ENCODE measurements around the gene SULT1C2.
"Not testable (repeated sequence)": the region's sequence is repeated elsewhere in the genome, so short reads cannot be mapped to it uniquely, and the experiment has no call there.

Gene SULT1C2

DNA sequence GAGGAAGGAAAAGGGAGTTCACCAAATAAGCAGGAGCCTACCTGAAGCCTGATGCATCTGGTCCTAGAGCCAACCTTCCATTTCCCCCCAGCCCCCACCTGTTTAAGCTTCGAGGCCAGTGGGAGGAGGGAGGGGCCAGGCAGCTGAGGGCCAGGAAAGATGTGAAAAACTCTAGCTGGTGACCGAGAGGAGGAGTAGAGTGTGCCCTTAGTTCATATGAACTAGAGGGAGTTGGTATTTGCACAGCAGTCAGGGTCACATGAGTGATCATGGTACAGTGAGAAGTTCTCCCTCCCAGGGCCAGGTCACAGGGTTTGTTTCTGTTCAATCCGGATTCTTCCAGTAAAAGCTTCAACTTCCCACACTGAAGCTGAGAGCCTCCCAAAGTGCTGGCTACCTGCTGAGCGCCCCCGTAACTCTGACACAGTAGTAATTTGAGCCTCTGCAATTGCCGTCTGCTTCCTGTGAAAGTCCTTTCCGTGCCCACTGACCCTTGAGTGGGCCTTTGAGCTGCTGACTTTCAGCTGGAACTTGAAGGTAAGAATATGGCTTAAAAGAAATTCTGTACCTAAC is at the start of gene SULT1C2:
Gene SULT1C2, plus strand, starts transcription at position 362 of the 573 bp plus-strand sequence. CDS start 4,773 bp downstream, outside the sequence.
- DNase-seq = no peak

DNA sequence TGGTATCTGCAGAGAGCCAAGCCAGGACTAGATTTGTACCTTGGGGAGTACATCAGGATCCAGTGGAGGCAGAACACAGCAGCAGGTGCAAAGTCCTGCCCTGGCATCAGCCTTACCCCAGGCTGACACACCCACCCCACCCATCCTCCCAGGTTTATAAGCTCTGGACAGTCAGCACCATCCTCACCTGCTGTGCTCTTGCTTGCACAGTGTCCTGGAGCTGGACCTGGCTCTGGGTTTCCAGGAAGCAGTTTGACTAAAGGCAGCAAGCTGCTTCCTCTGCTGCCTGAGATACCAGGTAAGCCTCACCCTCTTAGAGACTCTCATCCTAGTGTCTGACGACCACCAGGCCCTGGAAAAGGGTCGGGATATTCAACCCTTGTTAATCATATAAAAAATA is 48.9 kb upstream of the SULT1C2 start, which contains the start of gene SULT1C3:
Gene SULT1C3, plus strand, starts transcription at position 183 of the 400 bp plus-strand sequence. CDS start 7,227 bp downstream, outside the sequence.
- no peak for DNase-seq

DNA sequence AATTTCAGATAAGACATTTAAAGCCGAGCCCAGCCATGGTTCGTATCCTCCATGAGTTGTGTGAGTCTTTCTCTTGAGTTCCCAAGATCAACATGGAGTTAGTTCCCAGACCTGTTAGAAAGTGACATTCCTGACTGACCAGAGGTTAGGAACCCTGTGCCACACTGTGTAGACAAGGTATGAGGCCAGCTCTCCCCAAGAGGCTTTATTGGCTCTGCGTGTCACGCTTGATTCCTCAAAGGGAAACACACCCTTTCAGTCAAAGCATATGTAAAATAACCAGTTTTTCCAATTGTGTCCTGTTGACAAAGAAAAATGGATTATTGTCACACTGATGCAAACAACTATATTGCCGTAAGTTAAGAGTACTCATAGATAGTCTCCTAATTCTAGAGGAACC is 47.7 kb upstream of the SULT1C2 start:
- DNase-seq = peak; percentile 43

DNA sequence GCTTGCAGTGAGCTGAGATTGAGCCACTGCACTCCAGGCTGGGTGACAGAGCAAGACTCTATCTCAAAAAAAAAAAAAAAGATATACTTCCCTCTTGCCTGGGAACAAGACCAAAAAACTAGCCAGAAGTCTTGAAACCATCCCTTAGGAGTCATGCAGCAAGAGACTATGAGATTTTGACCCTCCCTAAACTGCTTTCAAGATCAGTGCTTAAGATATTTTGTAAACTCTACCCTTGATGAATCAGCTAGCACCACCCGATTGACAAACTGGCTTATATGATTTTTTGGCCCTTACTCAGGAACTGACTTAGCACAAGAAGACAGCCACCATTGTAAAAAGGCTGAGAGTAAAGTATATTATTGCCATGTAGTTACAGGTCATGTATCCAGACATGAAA is 45.1 kb upstream of the SULT1C2 start:
- no peak for DNase-seq

DNA sequence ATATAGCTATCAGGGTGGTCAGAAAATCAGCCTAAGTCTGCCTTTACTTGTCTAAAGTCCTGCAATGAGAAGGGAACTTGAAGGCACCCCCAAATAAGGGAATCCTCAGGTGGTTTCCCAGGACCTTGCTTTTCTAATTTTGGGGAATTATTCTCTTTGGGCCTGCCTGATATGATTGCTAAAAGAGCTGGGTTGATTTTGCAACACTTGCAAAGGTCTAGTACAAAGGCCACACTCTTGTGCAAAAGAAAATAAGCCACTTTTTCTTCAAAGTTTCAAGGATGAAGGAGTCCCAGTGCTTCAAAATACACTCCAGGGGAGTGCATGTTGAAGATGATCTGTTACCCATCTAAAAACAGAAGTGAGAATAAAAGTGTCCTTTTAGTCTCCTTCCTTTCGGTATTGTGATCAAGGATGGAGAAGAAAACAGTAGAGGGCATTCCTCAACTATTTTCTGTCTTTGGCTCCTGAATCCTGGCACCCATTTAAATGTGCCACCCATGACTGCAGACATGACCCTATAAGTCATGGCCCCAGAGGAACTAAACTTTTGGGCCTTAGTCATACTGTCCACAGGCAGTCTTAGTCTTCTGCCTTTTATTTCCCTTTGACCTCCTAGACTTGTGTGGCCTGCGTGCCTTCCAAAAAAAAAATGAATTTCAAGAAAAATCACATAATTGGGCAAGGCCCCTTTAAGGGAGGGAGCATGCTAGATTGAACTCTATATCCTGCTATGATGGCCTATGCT is 43.9 kb upstream of the SULT1C2 start:
- no peak for DNase-seq

DNA sequence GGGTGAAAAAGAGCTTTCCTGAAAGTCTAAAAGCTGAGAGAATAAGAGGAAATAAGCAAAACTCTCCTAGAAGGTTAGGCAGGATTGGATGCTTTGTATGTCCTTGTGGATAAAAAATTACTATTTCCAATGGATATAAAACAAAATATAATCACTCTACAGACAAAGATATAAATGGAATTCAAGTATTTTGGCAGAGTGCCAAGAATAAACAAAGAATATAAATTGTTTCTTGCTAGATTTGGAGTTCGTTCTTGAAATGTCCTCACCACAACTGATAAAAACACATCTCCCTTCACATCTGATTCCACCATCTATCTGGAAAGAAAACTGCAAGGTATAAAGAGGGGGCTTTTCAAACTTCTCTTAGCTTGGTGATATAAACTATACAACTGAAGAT is 35.6 kb upstream of the SULT1C2 start:
- no peak for DNase-seq

DNA sequence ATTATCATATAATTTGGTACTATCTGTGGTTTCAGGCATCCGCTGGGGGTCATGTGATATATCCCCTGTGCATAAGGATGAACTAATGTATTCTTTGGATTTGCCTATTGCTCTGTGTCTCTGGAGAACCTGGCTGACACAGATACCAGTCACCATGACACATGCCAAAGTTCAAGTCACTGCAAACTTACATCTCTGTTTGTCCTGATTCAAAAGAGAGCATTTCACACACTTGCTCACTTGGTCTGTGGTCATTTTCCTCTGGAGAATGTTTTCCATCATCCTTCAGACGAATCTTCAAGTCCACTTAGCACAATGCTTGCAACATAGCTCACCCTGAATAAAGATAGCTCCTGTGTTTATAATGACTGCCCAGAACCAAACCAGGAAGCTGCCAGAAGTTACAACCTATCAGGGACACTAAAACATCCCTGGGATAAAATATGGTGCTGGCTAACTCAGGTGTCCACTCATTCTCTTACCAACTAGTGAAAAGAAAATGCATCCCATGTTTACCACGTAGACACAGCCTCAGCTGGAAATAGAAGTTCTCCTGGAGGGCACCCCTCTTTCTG is 30.9 kb upstream of the SULT1C2 start:
- peak; percentile 30 for DNase-seq

DNA sequence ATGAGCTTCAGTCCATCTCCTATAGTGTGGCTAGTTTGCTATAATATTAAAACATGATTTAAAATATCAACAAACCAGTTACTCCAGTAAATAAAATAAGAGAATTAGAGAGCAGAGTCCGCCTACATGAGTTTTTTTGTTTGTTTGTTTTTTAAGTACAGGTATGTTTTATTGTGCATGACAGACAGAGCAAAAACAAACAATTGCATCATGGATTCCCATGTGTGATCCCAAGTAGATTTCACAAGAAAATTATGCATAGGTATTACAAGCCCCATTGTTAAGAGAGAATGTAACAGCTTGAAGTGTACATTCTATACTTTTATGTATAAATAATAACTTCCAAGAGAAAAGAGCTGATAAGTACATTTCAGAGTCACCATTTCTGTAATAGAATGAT is 27.9 kb upstream of the SULT1C2 start:
- no peak for DNase-seq

DNA sequence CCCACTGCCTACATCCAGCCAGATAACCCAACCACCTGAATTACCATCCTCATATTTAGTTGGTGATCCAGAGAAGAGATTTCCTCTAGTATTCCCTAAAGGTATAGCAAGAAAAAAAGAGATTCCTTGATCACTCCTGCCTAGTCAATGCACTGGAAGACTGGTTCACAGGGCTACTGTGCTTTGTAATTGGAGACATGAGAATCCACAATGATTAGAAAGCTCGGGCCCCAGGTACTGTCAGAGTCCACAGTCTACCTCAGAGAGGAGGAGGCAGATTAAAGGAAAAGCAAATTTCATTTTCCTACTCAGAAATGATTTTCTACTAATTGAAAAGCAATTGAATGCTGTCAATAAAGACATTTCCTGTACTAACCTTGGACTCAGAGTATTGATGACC is 26.7 kb upstream of the SULT1C2 start:
- no peak for DNase-seq

DNA sequence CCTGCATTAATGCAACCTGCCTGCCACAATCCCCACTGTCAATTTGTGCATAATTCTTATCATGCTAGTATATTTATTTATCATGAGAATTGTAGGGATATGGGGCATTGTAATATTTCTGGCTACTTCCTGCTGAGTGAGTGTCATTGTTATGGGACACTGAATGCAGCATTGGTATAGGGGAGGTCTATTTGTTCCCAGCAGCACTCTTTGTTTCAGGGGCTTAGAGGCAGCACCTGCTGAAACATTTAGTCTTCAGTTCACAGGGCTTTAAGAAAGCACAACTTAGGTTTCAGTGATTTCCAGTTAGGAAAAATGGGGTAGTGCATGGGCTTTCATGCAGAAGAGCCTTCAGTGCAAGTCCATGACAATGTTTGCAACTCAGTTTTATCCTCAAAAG is 25.3 kb upstream of the SULT1C2 start:
- DNase-seq = no peak

DNA sequence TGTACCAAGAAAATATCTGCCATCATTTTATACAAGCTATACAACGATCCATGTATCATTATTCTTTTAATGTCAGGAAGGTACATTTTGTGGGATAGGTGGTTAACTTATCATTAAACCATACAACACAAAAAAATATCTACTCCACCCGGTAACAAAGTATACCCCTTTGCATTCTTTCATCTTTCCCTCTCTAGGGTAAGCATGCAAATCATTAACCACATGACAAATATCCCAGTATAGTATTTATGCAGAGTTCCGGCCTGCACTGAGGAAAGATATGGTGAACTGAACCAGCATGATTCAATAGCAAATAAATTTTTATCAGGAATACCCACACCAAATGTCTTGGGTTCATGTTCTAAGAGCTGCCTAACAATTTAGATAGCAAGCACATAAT is 22.5 kb upstream of the SULT1C2 start:
- DNase-seq = peak; percentile 33

DNA sequence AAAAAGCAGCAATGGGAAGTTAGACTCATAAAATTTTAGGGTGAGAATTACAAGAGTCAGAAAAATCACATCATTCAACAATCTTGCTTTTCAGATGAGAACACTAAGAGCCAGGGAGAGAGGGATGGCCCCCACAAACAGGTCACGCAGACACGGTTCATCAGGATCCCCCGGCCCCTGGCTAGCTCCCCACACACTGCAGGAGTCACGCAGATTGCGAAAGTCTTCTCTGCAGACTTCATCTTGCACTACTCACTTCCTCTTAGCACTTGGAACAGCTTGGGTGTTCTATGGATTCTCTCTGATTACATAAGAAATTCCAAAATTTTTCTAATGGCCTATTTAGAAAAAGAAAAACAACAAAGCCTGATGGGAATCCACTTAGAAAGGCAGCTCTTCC is 21.6 kb upstream of the SULT1C2 start:
- DNase-seq = no peak

DNA sequence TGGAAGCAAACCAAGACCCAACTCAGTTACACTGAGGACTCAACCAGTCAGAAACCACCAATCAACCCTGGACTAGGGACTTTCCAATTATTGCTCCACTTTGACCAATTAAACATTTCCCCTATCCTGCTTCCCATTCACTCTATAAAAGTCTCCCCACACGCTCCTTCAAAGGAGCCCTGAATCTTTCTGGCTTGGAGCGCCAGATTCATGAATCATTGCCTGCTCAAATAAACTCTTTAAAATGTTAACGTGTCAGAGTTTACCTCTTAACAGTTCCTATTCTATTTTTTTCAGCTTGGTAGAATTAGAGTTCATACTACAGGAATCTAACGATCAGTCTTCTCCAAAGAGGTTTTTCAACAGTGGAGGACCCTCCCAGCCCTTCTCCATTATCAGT is 20.7 kb upstream of the SULT1C2 start:
- no peak for DNase-seq

DNA sequence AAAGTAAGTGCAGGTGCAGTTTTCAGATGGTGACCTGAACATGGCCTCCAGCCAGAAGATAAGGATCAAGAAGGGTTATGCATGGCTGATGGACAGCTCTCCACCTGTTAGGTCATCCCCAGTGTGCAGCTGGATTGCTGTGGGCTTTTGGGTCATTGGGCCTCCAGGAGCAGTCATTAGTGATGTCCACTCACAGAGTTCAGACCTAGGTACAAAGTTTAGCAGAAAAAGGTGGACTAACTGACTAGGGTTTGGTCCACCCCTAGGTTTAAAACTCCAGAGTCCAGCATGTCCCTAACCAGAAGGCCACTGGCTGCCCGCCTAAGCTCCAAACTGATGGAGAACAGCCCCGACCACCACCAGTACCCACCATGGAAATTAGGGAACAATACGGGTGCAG is 18.3 kb upstream of the SULT1C2 start:
- DNase-seq = no peak

DNA sequence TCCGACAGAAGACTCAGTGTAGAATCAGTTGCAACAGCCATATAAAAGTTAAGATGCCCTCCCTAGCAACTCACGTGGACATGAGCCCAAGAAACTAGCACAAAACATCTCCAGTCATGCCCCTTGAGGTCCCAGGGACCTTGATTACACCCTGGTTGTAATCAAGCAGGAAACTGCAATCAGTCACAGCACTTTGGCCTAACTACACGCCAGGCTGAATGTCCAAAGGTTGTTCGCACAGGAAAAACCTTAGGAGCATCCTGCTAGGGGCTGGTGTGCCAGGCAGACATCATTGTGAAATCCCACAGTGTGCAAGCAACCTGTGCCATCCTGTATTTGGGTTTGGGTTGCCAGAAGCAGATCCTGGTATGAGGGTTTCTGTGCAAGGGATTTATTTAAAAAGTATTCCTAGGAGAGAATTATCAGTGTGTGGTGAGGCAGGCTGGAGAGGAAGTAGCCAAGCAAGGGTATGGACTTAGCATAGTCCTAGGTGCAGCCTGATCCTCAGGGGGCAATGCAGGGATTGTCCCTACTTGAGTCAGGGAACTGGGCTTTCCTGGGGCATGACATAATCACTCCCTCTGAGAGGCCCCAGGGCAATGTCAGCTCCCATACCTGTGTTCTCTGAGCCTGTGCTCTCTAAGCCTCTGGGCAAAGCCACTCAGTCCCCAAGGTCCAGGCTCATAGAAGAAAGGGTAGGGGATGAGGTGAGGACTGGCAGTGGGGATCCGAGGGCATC is 17.8 kb upstream of the SULT1C2 start:
- no peak for DNase-seq

DNA sequence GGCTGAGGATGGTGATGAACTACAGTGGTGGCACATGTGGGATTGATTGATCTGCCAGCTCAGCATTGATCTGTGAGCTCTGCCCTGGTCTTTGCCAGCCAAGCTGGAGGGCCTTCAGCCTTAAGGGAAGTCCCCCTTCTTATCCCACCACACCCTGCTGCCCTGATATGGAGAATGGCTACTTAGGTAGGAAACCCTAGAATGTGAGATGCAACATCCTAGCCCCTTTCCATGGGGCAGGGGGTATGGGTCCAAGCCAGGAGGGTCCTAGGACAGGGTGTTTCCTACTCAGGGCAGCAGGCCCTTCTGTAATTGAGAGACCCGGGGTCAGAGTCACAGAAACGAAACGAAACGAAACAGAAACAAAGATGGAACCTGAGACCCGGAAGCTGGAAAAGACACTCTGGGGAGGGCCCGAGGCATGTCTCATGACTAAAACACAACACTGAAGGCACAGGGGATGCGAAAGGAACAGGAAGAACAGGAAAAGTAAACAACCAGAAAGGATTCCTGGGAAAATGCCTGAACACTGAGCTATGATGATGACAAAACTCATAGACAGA is 16.9 kb upstream of the SULT1C2 start:
- no peak for DNase-seq

DNA sequence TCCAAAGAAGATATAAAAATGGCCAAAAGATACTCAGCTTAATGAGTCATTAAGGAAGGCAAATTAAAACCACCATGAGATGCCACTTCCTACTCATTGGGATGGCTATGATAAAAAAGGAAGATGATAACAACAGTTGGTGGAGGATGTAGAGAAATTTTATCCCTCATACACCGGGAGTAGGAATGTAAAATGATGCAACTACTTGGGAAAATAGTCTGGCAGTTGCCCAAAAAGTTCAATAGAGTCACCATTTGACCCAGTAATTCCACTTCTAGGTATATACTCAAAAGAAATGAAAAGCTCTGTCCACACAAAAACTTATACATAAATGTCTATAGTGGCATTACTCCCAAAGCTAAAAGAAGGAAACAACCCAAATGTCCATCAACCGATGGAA is 10.1 kb upstream of the SULT1C2 start:
- no peak for DNase-seq

DNA sequence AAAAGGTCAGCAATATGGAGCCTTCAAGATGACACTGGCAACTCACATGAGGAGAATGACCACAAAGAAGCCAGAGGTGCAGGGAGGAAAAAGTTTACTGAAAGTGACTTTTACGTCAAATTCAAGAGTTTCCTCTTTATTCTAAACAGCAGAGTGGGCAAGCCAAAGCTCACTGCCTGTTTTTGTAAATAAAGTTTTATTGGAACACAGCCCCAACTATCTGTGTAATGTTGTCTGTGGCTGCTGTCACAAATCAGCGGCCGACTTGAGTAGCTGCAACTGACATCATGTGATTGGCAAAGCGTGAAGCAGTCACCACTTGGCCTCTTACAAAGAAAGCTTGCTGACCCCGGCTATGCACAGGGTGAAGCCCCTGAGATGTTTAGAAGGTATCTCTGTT is 9.2 kb upstream of the SULT1C2 start:
- DNase-seq = no peak

DNA sequence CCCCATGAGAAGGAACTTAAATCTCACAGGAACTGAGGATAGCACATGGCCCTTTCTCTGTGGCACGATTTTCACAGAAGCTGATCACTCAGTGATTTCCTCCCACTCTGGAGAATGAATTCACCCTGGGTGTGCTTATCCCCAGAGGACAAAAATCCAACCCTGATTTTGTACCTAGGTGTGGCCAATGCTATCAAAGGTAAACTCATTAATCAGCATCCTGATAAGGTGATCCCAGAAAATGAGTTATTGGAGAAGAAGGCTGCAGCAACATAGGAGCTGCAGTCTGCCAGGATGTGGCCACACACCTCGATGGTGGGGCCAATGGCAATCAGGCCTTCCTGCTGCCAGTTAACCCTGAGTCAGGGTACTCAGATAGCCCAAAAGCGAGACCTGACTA is 8.2 kb upstream of the SULT1C2 start:
- DNase-seq = no peak

DNA sequence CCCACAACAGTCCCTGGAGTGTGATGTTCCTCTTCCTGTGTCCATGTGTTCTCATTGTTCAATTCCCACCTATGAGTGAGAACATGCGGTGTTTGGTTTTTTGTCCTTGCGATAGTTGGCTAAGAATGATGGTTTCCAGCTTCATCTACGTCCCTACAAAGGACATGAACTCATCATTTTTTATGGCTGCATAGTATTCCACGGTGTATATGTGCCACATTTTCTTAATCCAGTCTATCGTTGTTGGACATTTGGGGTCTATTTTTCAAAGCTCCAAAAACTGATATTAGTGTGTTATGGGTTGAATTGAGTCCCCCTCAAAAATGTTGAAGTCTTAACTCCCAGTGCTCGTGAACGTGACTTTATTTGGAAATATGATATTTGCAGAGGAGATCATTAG is 4.1 kb upstream of the SULT1C2 start:
- not testable (repeated sequence) for DNase-seq

DNA sequence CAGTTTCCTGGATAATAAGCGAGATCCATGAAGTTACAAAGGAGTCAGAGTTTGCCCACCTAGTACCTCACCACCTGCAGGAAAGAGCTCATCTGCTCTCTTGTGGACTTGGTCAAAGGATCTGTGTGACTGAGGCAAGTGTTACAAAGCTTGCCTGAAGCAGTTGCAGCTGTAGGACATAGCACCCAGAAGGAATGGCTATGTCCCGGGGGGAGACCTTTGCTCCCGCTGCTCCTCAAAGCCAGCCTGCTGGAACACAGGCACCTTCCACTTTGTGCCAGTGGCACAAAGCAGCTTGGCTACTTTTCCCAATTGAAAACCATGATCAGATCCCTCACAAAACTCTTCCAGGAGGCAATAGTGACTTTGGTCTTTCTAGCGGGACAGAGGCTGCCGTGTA is 3.1 kb upstream of the SULT1C2 start:
- DNase-seq = no peak

DNA sequence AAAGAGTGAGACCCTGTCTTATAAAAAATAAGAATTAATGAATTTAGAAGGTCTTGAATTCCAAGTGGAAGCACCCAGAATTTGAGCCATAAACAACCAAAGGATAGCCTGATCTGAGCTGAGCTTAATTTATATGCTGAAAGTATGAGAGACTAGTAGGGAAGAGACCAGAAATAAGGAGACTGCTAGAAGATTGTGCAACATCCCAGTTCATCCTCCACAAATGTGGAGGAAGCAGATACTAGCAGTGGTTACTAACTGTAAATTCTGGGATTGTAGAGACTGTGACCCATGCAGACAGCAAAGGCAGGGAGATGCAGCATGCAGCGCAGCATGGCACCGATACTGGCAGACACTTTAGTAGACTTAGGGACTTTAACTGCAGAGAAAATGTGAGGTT is 1.5 kb upstream of the SULT1C2 start:
- DNase-seq = no peak

DNA sequence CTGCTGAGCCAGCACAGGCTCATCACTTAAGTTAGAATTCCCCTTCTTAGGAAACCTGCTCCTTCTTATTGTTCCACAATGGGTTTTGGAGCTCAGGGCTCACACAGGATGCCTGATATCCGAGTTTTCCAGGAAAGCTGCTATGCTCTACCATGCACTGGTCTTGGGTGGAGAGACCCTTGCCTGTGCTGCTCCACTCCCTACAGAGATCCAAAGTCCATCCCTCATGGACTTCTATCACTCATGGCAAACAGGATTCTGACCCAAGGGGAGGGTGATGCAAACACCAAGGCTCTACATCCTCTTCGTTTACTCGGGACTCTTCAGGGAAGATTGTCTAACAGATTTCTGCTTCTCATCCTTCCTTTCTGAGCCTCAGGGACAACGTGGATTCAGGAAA is 5.2 kb downstream of the SULT1C2 start:
- no peak for DNase-seq

Measured in NCI-H526 treated with DMSO at 0.1 percent for 48 hours (cell line).